Measurements from ENCODE around the gene ADCY2. TPM values are rescaled to one million over a fixed set of nuclear protein-coding genes. Genes with fewer than 3 reads are reported as not detected.

The ADCY2 gene
- total RNA-seq, 1 experiment from 2014 or later, result 0.21 TPM

- Histone ChIP-seq H3K27ac (no peak overlapping the region), H3K27me3 (replicated peaks) (no peaks in the 10 kb centered on the region), H3K4me1 (replicated peaks) (no peaks in the 10 kb centered on the region), H3K4me3 (no peak overlapping the region), H3K9me3 (replicated peaks) (no peaks in the 10 kb centered on the region), H3K36me3 (no peaks in the 10 kb centered on the region)
- DNase-seq (ENCODE audit: low read depth in 1 of 2, low spot score in 2 of 2), result no peak
Observed at GRCh38 chr5:7616897-7617296, 221.0 kb downstream of the ADCY2 start.

DNA sequence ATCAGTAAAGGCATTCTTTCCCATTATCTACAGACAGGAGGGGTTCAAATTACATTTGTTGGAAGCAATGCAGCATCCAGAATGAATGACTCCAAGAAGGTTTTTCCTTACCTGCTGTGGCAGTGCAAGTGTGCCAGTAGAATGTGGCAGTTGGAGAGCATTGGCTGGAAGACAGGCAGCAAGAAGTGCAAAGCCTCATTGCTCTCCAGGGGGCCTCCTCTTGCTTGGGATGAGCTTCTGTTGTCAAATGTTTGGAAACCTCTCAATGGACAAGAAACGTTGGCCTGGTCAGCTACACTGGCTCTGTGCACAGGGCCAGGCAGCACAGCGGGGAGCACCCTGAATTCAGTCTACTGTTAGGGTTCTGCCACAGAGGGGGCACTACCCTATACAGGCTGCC is 226.6 kb downstream of the ADCY2 start:
- no peaks in the 10 kb centered on the region for H3K36me3 ChIP-seq
- H3K4me3 ChIP-seq, result no peak overlapping the region
- no peaks in the 10 kb centered on the region for H3K4me1 ChIP-seq (replicated peaks)
- H3K27ac ChIP-seq, result no peak overlapping the region
- no peaks in the 10 kb centered on the region for H3K27me3 ChIP-seq (replicated peaks)
- no peak for DNase-seq (ENCODE audit: low read depth in 1 of 2, low spot score in 2 of 2)
- H3K9me3 ChIP-seq (replicated peaks), result no peaks in the 10 kb centered on the region

DNA sequence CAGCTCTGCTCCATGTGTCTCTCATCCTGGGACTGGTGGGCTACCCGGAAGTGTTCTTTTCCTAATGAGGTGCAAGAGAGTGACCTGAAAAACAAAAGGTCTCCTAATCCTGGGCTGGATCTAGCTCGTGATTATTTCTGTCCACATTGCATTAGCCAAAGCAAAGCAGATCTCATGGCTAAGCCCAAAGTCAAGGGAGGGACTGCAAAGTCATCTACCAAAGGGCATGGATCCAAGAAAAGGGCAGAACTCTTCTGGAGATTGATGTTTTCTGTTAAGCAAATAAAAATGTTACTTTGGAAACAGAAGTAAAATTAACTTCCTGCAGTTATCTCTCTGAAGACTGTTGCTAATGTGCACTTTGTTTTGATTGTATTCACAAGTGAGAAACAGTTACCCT is 229.8 kb downstream of the ADCY2 start:
- Histone ChIP-seq H3K9me3 (replicated peaks) (no peaks in the 10 kb centered on the region), H3K4me3 (no peak overlapping the region), H3K27ac (no peak overlapping the region), H3K27me3 (replicated peaks) (no peaks in the 10 kb centered on the region), H3K4me1 (replicated peaks) (no peaks in the 10 kb centered on the region), H3K36me3 (no peaks in the 10 kb centered on the region)
- no peak for DNase-seq (ENCODE audit: low read depth in 1 of 2, low spot score in 2 of 2)

- H3K27ac ChIP-seq, result no peak overlapping the region
- DNase-seq (ENCODE audit: low read depth in 1 of 2, low spot score in 2 of 2), result no peak
- no peaks in the 10 kb centered on the region for H3K4me1 ChIP-seq (replicated peaks)
- no peak overlapping the region for H3K4me3 ChIP-seq
- no peaks in the 10 kb centered on the region for H3K36me3 ChIP-seq
- H3K9me3 ChIP-seq (replicated peaks), result no peaks in the 10 kb centered on the region
- no peaks in the 10 kb centered on the region for H3K27me3 ChIP-seq (replicated peaks)
Observed at GRCh38 chr5:7628248-7628647, 232.3 kb downstream of the ADCY2 start.

DNA sequence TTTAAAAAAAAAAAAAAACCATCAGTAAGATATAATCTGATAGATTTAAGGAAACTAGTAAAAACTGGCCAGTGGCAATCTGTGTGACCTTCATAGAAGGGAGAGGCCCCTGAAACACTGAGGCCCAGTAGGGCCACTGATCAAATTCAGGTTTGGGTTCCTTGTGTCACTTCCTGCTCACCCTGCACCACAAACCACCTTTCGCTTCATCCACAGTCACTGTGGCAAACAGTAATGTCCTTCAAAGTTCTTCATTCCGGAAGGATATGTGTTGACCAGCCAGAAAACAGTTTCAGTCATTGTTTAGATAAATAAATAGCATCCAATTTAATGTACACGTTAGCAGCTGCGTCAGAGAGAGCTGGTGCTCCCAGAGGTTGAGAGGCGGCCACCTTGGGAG is 232.9 kb downstream of the ADCY2 start:
- no peak overlapping the region for H3K27ac ChIP-seq
- no peaks in the 10 kb centered on the region for H3K27me3 ChIP-seq (replicated peaks)
- no peaks in the 10 kb centered on the region for H3K4me1 ChIP-seq (replicated peaks)
- DNase-seq (ENCODE audit: low read depth in 1 of 2, low spot score in 2 of 2), result no peak
- H3K9me3 ChIP-seq (replicated peaks), result no peaks in the 10 kb centered on the region
- H3K36me3 ChIP-seq, result no peaks in the 10 kb centered on the region
- no peak overlapping the region for H3K4me3 ChIP-seq

DNA sequence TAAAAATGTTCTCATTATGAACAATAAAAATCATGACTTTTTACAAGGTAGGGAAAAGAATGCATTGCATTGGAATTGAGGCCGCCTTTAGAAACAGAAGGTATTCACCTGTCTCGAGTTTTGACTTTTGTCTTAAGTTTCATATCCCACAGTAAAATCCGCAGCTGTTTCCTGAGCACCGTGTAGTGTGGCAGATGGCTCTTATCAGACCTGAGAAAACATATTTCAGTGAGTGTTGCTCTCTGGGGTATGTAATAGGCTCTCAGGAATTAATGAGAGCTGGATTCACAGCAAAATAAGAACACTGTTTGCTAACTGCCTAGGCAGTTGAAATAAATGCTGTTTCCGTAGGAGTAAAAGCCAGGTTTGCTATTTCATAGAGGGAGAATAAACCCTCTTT is 233.6 kb downstream of the ADCY2 start:
- Histone ChIP-seq H3K4me1 (replicated peaks) (no peaks in the 10 kb centered on the region), H3K27ac (no peak overlapping the region), H3K36me3 (no peaks in the 10 kb centered on the region), H3K27me3 (replicated peaks) (no peaks in the 10 kb centered on the region; the same call in 1 of the 2 replicates), H3K4me3 (no peak overlapping the region), H3K9me3 (replicated peaks) (no peaks in the 10 kb centered on the region)
- no peak for DNase-seq (ENCODE audit: low read depth in 1 of 2, low spot score in 2 of 2)

DNA sequence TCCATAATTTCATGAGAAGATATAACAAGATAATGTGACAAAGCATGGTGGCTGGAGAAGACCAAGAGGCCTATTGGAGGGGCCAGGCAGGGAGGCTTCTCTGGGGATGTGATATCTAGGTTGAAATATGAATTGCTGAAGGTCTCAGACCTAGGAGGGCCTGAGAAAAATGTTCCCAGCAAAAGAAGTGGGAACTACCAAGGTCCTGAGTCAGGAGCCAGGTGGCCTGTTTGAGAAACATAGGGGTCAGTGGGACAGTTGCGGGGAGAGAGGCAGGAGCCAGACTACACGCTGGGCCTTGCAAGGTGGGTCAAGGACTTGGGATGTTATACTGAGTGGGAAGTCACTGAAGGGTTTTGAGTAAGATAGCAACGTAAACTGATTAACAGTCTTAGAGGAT is 238.9 kb downstream of the ADCY2 start:
- Histone ChIP-seq H3K36me3 (no peaks in the 10 kb centered on the region), H3K27ac (no peak overlapping the region), H3K27me3 (replicated peaks) (no peaks in the 10 kb centered on the region; the same call in 1 of the 2 replicates), H3K9me3 (replicated peaks) (no peaks in the 10 kb centered on the region), H3K4me3 (no peak overlapping the region), H3K4me1 (replicated peaks) (no peaks in the 10 kb centered on the region)
- no peak for DNase-seq (ENCODE audit: low read depth in 1 of 2, low spot score in 2 of 2)

DNA sequence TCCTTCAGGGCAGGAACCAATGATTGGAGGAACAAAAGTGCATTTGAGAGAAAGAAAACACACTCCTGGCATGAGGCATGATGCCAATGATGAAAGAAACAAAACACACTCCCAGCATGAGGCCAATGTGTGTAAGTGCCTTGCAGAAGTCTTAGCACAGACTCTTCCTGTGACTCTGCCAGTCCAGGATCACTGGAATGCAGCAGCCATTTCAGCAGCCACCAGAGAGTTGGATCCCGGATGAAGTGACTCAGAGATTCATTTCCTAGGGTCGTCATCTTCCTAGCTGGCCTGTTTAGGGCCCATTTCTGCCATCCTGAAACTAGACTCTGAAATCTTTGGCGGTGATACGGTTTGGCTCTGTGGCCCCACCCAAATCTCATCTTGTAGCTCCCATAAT is 242.5 kb downstream of the ADCY2 start:
- Histone ChIP-seq H3K4me3 (no peak overlapping the region), H3K9me3 (replicated peaks) (no peaks in the 10 kb centered on the region), H3K36me3 (no peaks in the 10 kb centered on the region), H3K27me3 (replicated peaks) (no peaks in the 10 kb centered on the region; the same call in 1 of the 2 replicates), H3K27ac (no peak overlapping the region), H3K4me1 (replicated peaks) (no peaks in the 10 kb centered on the region)
- DNase-seq (ENCODE audit: low read depth in 1 of 2, low spot score in 2 of 2), result no peak

DNA sequence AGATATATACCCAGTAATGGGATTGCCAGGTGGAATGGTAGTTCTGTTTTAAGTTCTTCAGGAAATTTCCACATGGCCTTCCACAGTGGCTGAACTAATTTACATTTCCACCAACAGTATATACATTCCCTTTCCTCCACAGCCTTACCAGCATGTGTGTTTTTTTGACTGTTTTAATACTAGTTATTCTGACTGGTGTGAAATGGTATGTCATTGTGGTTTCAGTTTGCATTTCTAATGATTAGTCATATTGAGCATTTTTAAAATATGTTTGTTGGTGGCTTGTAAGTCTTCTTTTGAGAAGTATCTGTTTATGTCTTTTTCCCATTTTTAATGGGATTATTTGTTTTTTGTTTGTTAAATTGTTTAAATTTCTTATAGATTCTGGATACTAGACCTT is 246.1 kb downstream of the ADCY2 start:
- no peaks in the 10 kb centered on the region for H3K9me3 ChIP-seq (replicated peaks)
- no peaks in the 10 kb centered on the region for H3K27me3 ChIP-seq (replicated peaks)
- H3K4me1 ChIP-seq (replicated peaks), result no peaks in the 10 kb centered on the region
- H3K4me3 ChIP-seq, result no peak overlapping the region
- no peak for DNase-seq (ENCODE audit: low read depth in 1 of 2, low spot score in 2 of 2)
- no peak overlapping the region for H3K27ac ChIP-seq
- H3K36me3 ChIP-seq, result no peaks in the 10 kb centered on the region

GRCh38 chr5:7644723-7645122 is 248.8 kb downstream of the ADCY2 start:
- no peaks in the 10 kb centered on the region for H3K27me3 ChIP-seq (replicated peaks)
- DNase-seq (ENCODE audit: low read depth in 1 of 2, low spot score in 2 of 2), result no peak
- no peaks in the 10 kb centered on the region for H3K9me3 ChIP-seq (replicated peaks)
- no peaks in the 10 kb centered on the region for H3K4me1 ChIP-seq (replicated peaks)
- no peak overlapping the region for H3K4me3 ChIP-seq
- H3K36me3 ChIP-seq, result no peaks in the 10 kb centered on the region
- no peak overlapping the region for H3K27ac ChIP-seq

GRCh38 chr5:7650755-7651154 is 254.8 kb downstream of the ADCY2 start:
- no peaks in the 10 kb centered on the region for H3K9me3 ChIP-seq (replicated peaks)
- no peaks in the 10 kb centered on the region for H3K4me1 ChIP-seq (replicated peaks)
- H3K27me3 ChIP-seq (replicated peaks), result no peaks in the 10 kb centered on the region
- H3K27ac ChIP-seq, result no peak overlapping the region
- DNase-seq (ENCODE audit: low read depth in 1 of 2, low spot score in 2 of 2), result no peak
- no peaks in the 10 kb centered on the region for H3K36me3 ChIP-seq
- no peak overlapping the region for H3K4me3 ChIP-seq

- no peaks in the 10 kb centered on the region for H3K4me1 ChIP-seq (replicated peaks)
- no peak overlapping the region for H3K27ac ChIP-seq
- no peaks in the 10 kb centered on the region for H3K36me3 ChIP-seq
- no peaks in the 10 kb centered on the region for H3K27me3 ChIP-seq (replicated peaks)
- H3K9me3 ChIP-seq (replicated peaks), result no peaks in the 10 kb centered on the region
- no peak overlapping the region for H3K4me3 ChIP-seq
- DNase-seq (ENCODE audit: low read depth in 1 of 2, low spot score in 2 of 2), result no peak
Observed at GRCh38 chr5:7653046-7653445, 257.1 kb downstream of the ADCY2 start.

- Histone ChIP-seq H3K27ac (no peak overlapping the region), H3K36me3 (no peaks in the 10 kb centered on the region), H3K27me3 (replicated peaks) (no peaks in the 10 kb centered on the region), H3K4me3 (no peak overlapping the region), H3K4me1 (replicated peaks) (no peaks in the 10 kb centered on the region), H3K9me3 (replicated peaks) (no peaks in the 10 kb centered on the region)
- DNase-seq (ENCODE audit: low read depth in 1 of 2, low spot score in 2 of 2), result no peak
Observed at GRCh38 chr5:7657153-7657552, 261.2 kb downstream of the ADCY2 start.

DNA sequence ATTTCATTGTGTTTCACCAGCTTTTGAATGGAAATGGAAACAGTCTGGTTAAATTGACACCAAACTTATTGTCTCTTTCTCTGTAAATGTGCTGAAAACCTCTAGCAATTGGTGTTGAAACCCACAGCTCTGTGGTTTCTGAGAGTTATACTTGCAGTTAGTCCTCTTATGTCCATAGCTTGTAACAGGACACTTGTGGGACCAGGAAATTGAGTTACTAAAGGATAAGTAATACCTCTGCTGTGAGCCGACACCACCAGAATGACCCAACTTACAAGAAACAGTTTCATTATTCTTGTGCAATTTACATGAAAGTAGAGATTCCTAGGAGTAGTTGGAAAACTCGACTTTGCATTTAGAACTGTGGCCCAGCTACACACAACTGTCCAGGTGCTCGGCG is 263.5 kb downstream of the ADCY2 start:
- no peaks in the 10 kb centered on the region for H3K36me3 ChIP-seq
- no peaks in the 10 kb centered on the region for H3K9me3 ChIP-seq (replicated peaks)
- DNase-seq (ENCODE audit: low read depth in 1 of 2, low spot score in 2 of 2), result no peak

GRCh38 chr5:7662289-7662688 is 266.4 kb downstream of the ADCY2 start:
- Histone ChIP-seq H3K36me3 (no peaks in the 10 kb centered on the region), H3K9me3 (replicated peaks) (no peaks in the 10 kb centered on the region), H3K4me1 (replicated peaks) (no peaks in the 10 kb centered on the region), H3K4me3 (no peak overlapping the region), H3K27me3 (replicated peaks) (peaks cover 2% of the 10 kb centered on the region; the same call in 1 of the 2 replicates), H3K27ac (no peak overlapping the region)
- no peak for DNase-seq (ENCODE audit: low read depth in 1 of 2, low spot score in 2 of 2)

More for the DNA sequence above, 263.5 kb downstream of the ADCY2 start:
- Histone ChIP-seq H3K4me1 (replicated peaks) (no peaks in the 10 kb centered on the region), H3K27ac (no peak overlapping the region), H3K27me3 (replicated peaks) (no peaks in the 10 kb centered on the region), H3K4me3 (no peak overlapping the region)

Data from SJSA1 (cell line).